ENCODE data around the gene ST3GAL3. TPM values are rescaled to one million over a fixed set of nuclear protein-coding genes. Genes with fewer than 3 reads are reported as not detected.

ST3GAL3 gene
- total RNA-seq, 1 experiment from 2014 or later, result 26.0 TPM

GRCh38 chr1:43666608-43667007 is 40.7 kb upstream of the ST3GAL3 start:
- in situ Hi-C loops (cut with HindIII; ENCODE audit: low pct_unique_long_range_greater_than_20kb, low sequenced_read_pairs) (no loop called here), intact Hi-C loops (cut with micrococcal nuclease; ENCODE audit: unreplicated experiment) (no loop called here)
- no peak for TF ChIP-seq POLR2AphosphoS5 (IDR thresholded peaks at IDR 0.05; ENCODE audit: low read depth, low read length)
- no peak for TF ChIP-seq TCF7L2 (IDR thresholded peaks at IDR 0.05; ENCODE audit: low read depth, low read length)
- no peak for TF ChIP-seq SIN3A (IDR thresholded peaks at IDR 0.05; ENCODE audit: borderline replicate concordance, insufficient read depth, low read depth, low read length)
- no peak for TF ChIP-seq CTCF (IDR thresholded peaks at IDR 0.05)
- TF ChIP-seq REST (IDR thresholded peaks at IDR 0.05; ENCODE audit: insufficient read depth in 1 of 2, low read depth in 2 of 2, low read length in 1 of 2), result no peak
- H3K4me3 ChIP-seq (ENCODE audit: low read depth in 2 of 2, low read length in 2 of 2), result no peak overlapping the region
- no peaks in the 10 kb centered on the region for H3K4me1 ChIP-seq (ENCODE audit: control insufficient read depth, insufficient read depth, low read length)
- BruUV-seq (replicated peaks), result no TSS peak
- no peak for DNase-seq (ENCODE audit: low read depth, low spot score)
- H3K27ac ChIP-seq (ENCODE audit: low read length), result no peak overlapping the region
- peaks cover 48% of the 10 kb centered on the region for H3K36me3 ChIP-seq (ENCODE audit: control insufficient read depth, insufficient read depth, low read length)
- ChIA-PET CTCF (interaction anchor here (0.6 kb wide), 1 partner anchor 76 kb away, joined by 3 read pairs; no protein-coding TSS in a partner anchor), POLR2A (no interaction called here)
- no peaks in the 10 kb centered on the region for H3K9me3 ChIP-seq (ENCODE audit: control insufficient read depth, insufficient read depth, low read depth, low read length)
- H3K27me3 ChIP-seq (ENCODE audit: control insufficient read depth, insufficient read depth, low read length), result no peaks in the 10 kb centered on the region
- no peak for ATAC-seq

DNA sequence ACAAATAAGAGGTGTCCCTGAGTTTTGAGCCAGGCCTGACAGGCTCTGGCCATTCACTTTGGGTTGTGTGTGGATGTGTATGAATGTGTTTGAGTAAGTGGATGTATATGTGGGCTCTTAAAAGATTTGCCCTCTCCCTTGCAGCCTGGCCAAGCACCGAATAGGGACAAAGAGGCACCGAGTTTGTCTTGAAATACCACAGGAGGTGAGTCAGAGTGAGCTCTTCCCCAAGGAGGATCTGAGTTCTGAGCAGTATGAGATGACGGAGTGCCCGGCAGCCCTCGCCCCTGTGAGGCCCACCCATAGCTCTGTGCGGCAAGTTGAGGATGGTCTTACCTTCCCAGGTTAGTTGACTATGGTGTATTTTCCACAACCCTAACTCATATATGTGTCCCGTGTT is 38.4 kb upstream of the ST3GAL3 start:
- Histone ChIP-seq H3K4me1 (ENCODE audit: control insufficient read depth, insufficient read depth, low read length) (no peaks in the 10 kb centered on the region), H3K27ac (ENCODE audit: low read length) (no peak overlapping the region), H3K36me3 (ENCODE audit: control insufficient read depth, insufficient read depth, low read length) (peaks cover 40% of the 10 kb centered on the region), H3K4me3 (ENCODE audit: low read depth in 2 of 2, low read length in 2 of 2) (no peak overlapping the region), H3K27me3 (ENCODE audit: control insufficient read depth, insufficient read depth, low read length) (no peaks in the 10 kb centered on the region), H3K9me3 (ENCODE audit: control insufficient read depth, insufficient read depth, low read depth, low read length) (no peaks in the 10 kb centered on the region)
- BruUV-seq (replicated peaks), result no TSS peak
- no peak for ATAC-seq
- no peak for TF ChIP-seq POLR2AphosphoS5 (IDR thresholded peaks at IDR 0.05; ENCODE audit: low read depth, low read length)
- TF ChIP-seq REST (IDR thresholded peaks at IDR 0.05; ENCODE audit: insufficient read depth in 1 of 2, low read depth in 2 of 2, low read length in 1 of 2), result no peak
- no peak for TF ChIP-seq SIN3A (IDR thresholded peaks at IDR 0.05; ENCODE audit: borderline replicate concordance, insufficient read depth, low read depth, low read length)
- TF ChIP-seq TCF7L2 (IDR thresholded peaks at IDR 0.05; ENCODE audit: low read depth, low read length), result no peak
- TF ChIP-seq CTCF (IDR thresholded peaks at IDR 0.05), result no peak
- ChIA-PET CTCF (no interaction called here), POLR2A (interaction anchor here (0.7 kb wide), 1 partner anchor 563 kb away, joined by 3 read pairs; no protein-coding TSS in a partner anchor)
- in situ Hi-C loops (cut with HindIII; ENCODE audit: low pct_unique_long_range_greater_than_20kb, low sequenced_read_pairs), result no loop called here
- intact Hi-C loops (cut with micrococcal nuclease; ENCODE audit: unreplicated experiment), result no loop called here
- no peak for DNase-seq (ENCODE audit: low read depth, low spot score)
